Naive B cell (primary cell): ENCODE measurements around the gene NOTCH3. TPM values are rescaled to one million over a fixed set of nuclear protein-coding genes. Genes with fewer than 3 reads are reported as not detected.

Source experiments
- ATAC-seq, 2 donors: fragments of 150-1000 bp; cut with Tn5 transposase; 2 replicates each; pipeline ENCODE4 v1.10.0; 2021; ENCODE audit warnings: low read depth in 2 of 2, mild to moderate bottlenecking in 2 of 2, moderate library complexity in 2 of 2
- DNase-seq: peaks from one replicate; pipeline ENCODE4 v3.0.0; 2022
- H3K27ac Mint-ChIP-seq, 6 donors: one replicate each; pipeline ENCODE4 v1.8.0; 2020 to 2022; ENCODE audit warnings: mild to moderate bottlenecking in 6 of 6, mixed read lengths in 6 of 6, moderate library complexity in 5 of 6, inconsistent platforms in 2 of 6
- H3K27me3 Mint-ChIP-seq, 3 donors: one replicate each; pipeline ENCODE4 v1.8.0; 2021 to 2022; ENCODE audit warnings: mixed read lengths in 3 of 3, mild to moderate bottlenecking in 1 of 3
- H3K36me3 Mint-ChIP-seq, 2 donors: one replicate each; pipeline ENCODE4 v1.8.0; 2020 to 2022; ENCODE audit warnings: mixed read lengths in 2 of 2, inconsistent platforms in 1 of 2, mild to moderate bottlenecking in 1 of 2
- H3K4me1 Mint-ChIP-seq, 3 donors: one replicate each; pipeline ENCODE4 v1.8.0; 2020 to 2022; ENCODE audit warnings: mixed read lengths in 3 of 3, inconsistent platforms in 1 of 3, mild to moderate bottlenecking in 1 of 3, moderate library complexity in 1 of 3
- H3K4me3 Mint-ChIP-seq, 8 donors: one replicate each; pipeline ENCODE4 v1.8.0; 2020 to 2022; ENCODE audit warnings: mild to moderate bottlenecking in 8 of 8, mixed read lengths in 8 of 8, moderate library complexity in 8 of 8, inconsistent platforms in 2 of 8
- H3K9me3 Mint-ChIP-seq, 7 donors: one replicate each; pipeline ENCODE4 v1.8.0; 2020 to 2022; ENCODE audit warnings: mixed read lengths in 7 of 7, mild to moderate bottlenecking in 5 of 7, inconsistent platforms in 2 of 7, moderate library complexity in 1 of 7
- polyA plus RNA-seq, 6 donors: library from polyadenylated mRNA; unstranded; fragments of 300-500 nt; fragmentation: Illumina TruSeq; gene quantifications; one replicate each; pipeline ENCODE4 v1.2.3, GENCODE V29; 2021; ENCODE audit warnings: low read depth in 6 of 6

NOTCH3 gene
- polyA plus RNA-seq, 6 donors from 2014 or later: not detected

GRCh38 chr19:15116856-15117255 is 83.9 kb downstream of the NOTCH3 start:
- Mint-ChIP-seq H3K27me3 (no peaks in the 10 kb centered on the region), H3K27ac (no peak overlapping the region), H3K4me1 (peaks cover 0 to 4% (median 3%) of the 10 kb centered on the region in 3 donors), H3K36me3 (peaks cover 7 to 17% of the 10 kb centered on the region in 2 donors), H3K4me3 (no peak overlapping the region), H3K9me3 (peaks cover 0 to 2% (median 0%) of the 10 kb centered on the region in 7 donors)
- no peak for DNase-seq
- ATAC-seq: no peak

GRCh38 chr19:15115762-15116615 is 84.8 kb downstream of the NOTCH3 start:
- ATAC-seq: no peak
- no peak overlapping the region for H3K4me3 Mint-ChIP-seq
- DNase-seq: no peak
- peaks cover 7 to 8% of the 10 kb centered on the region in 2 donors for H3K36me3 Mint-ChIP-seq
- no peaks in the 10 kb centered on the region for H3K4me1 Mint-ChIP-seq
- peaks cover 0 to 2% (median 0%) of the 10 kb centered on the region in 7 donors for H3K9me3 Mint-ChIP-seq
- no peaks in the 10 kb centered on the region for H3K27me3 Mint-ChIP-seq
- H3K27ac Mint-ChIP-seq: peak overlapping the region in 1 of 6 donors; percentile 38

- H3K27me3 Mint-ChIP-seq: no peaks in the 10 kb centered on the region
- peak overlapping the region in 1 of 6 donors; percentile 47 for H3K27ac Mint-ChIP-seq
- DNase-seq (no peak), ATAC-seq (no peak)
- no peak overlapping the region for H3K4me3 Mint-ChIP-seq
- H3K36me3 Mint-ChIP-seq: peaks cover 0 to 7% of the 10 kb centered on the region in 2 donors
- no peaks in the 10 kb centered on the region for H3K4me1 Mint-ChIP-seq
- peaks cover 0 to 2% (median 0%) of the 10 kb centered on the region in 7 donors for H3K9me3 Mint-ChIP-seq
These were observed 85.7 kb downstream of the NOTCH3 start for GRCh38 chr19:15115080-15115479.

- Mint-ChIP-seq H3K27ac (peak overlapping the region in 1 of 6 donors; percentile 49), H3K4me1 (no peaks in the 10 kb centered on the region), H3K9me3 (peaks cover 0 to 2% (median 0%) of the 10 kb centered on the region in 7 donors), H3K36me3 (peaks cover 0 to 7% of the 10 kb centered on the region in 2 donors), H3K27me3 (peaks cover 0 to 5% (median 4%) of the 10 kb centered on the region in 3 donors), H3K4me3 (no peak overlapping the region)
- ATAC-seq (no peak), DNase-seq (no peak)
These were observed 86.6 kb downstream of the NOTCH3 start for GRCh38 chr19:15114153-15114540.

GRCh38 chr19:15113245-15114152 is 87.3 kb downstream of the NOTCH3 start:
- Mint-ChIP-seq H3K36me3 (peaks cover 0 to 2% of the 10 kb centered on the region in 2 donors), H3K4me3 (no peak overlapping the region)
- ATAC-seq: no peak

GRCh38 chr19:15112385-15112784 is 88.4 kb downstream of the NOTCH3 start:
- Mint-ChIP-seq H3K27ac (no peak overlapping the region), H3K36me3 (no peaks in the 10 kb centered on the region), H3K4me3 (no peak overlapping the region), H3K4me1 (peaks cover 6 to 9% (median 9%) of the 10 kb centered on the region in 3 donors), H3K9me3 (peaks cover 0 to 2% (median 0%) of the 10 kb centered on the region in 7 donors), H3K27me3 (peaks cover 4 to 21% (median 19%) of the 10 kb centered on the region in 3 donors)
- DNase-seq (no peak), ATAC-seq (no peak)

More at GRCh38 chr19:15113245-15114152, 87.3 kb downstream of the NOTCH3 start:
- Mint-ChIP-seq H3K4me1 (peaks cover 0 to 2% (median under 1%) of the 10 kb centered on the region in 3 donors), H3K27me3 (peaks cover 0 to 12% (median 11%) of the 10 kb centered on the region in 3 donors), H3K9me3 (peaks cover 0 to 2% (median 0%) of the 10 kb centered on the region in 7 donors), H3K27ac (peak overlapping the region in 1 of 6 donors; percentile 41)
- no peak for DNase-seq

- H3K27me3 Mint-ChIP-seq: peaks cover 6 to 24% (median 23%) of the 10 kb centered on the region in 3 donors
- H3K4me1 Mint-ChIP-seq: peaks cover 9 to 12% (median 11%) of the 10 kb centered on the region in 3 donors
- no peak overlapping the region for H3K4me3 Mint-ChIP-seq
- H3K27ac Mint-ChIP-seq: peak overlapping the region in 2 of 6 donors; percentile 3 to 17
- H3K36me3 Mint-ChIP-seq: peaks cover 0 to 3% of the 10 kb centered on the region in 2 donors
- peaks cover 0 to 2% (median 0%) of the 10 kb centered on the region in 7 donors for H3K9me3 Mint-ChIP-seq
- DNase-seq (no peak), ATAC-seq (no peak)
These were observed 89.0 kb downstream of the NOTCH3 start for GRCh38 chr19:15111758-15112157.

GRCh38 chr19:15110418-15110815 is 90.4 kb downstream of the NOTCH3 start:
- Mint-ChIP-seq H3K4me1 (peaks cover 13 to 16% (median 14%) of the 10 kb centered on the region in 3 donors), H3K36me3 (peaks cover 0 to 14% of the 10 kb centered on the region in 2 donors), H3K4me3 (no peak overlapping the region), H3K9me3 (peaks cover 0 to 4% (median 0%) of the 10 kb centered on the region in 7 donors), H3K27me3 (peaks cover 16 to 38% (median 36%) of the 10 kb centered on the region in 3 donors), H3K27ac (peak overlapping the region in 1 of 6 donors; percentile 27)
- no peak for DNase-seq
- no peak for ATAC-seq

- peaks cover 13 to 16% (median 14%) of the 10 kb centered on the region in 3 donors for H3K4me1 Mint-ChIP-seq
- no peak overlapping the region for H3K27ac Mint-ChIP-seq
- ATAC-seq: no peak
These were observed 90.9 kb downstream of the NOTCH3 start for GRCh38 chr19:15109768-15110417.

More at GRCh38 chr19:15109768-15110417, 90.9 kb downstream of the NOTCH3 start:
- H3K9me3 Mint-ChIP-seq: peaks cover 0 to 9% (median 3%) of the 10 kb centered on the region in 7 donors
- H3K27me3 Mint-ChIP-seq: peaks cover 16 to 43% (median 41%) of the 10 kb centered on the region in 3 donors
- H3K36me3 Mint-ChIP-seq: peaks cover 0 to 17% of the 10 kb centered on the region in 2 donors
- no peak overlapping the region for H3K4me3 Mint-ChIP-seq
- no peak for DNase-seq

Other genes starting within 250 kb of the NOTCH3 start
- under 1 TPM in 2 of 6 donors, not detected in 4; 0.18 to 0.84 TPM for gene SLC1A6, start 221.1 kb downstream of the NOTCH3 start, polyA plus RNA-seq
- not detected for gene CASP14, start 151.5 kb downstream of the NOTCH3 start, polyA plus RNA-seq
- gene OR1I1, start 118.8 kb downstream of the NOTCH3 start, polyA plus RNA-seq: not detected
- under 1 TPM in 3 of 6 donors, not detected in 3; 0.09 to 0.16 (median 0.15) TPM for gene SYDE1, start 93.6 kb downstream of the NOTCH3 start, polyA plus RNA-seq
- gene EPHX3, start 31.5 kb upstream of the NOTCH3 start, polyA plus RNA-seq: not detected
- gene BRD4, start 131.5 kb upstream of the NOTCH3 start, polyA plus RNA-seq: 10 to 100 TPM; 13.5 to 51.9 (median 18.4) TPM
- gene AKAP8, start 178.8 kb upstream of the NOTCH3 start, polyA plus RNA-seq: 10 to 100 TPM; 14.7 to 27.7 (median 17.9) TPM
- 100 to 1,000 TPM in 1 of 6 donors, 10 to 100 TPM in 5; 37.8 to 103 (median 53.6) TPM for gene AKAP8L, start 218.0 kb upstream of the NOTCH3 start, polyA plus RNA-seq
- gene WIZ, start 249.0 kb upstream of the NOTCH3 start, polyA plus RNA-seq: 1 to 10 TPM in 1 of 6 donors, under 1 TPM in 5; 0.15 to 1.4 (median 0.66) TPM